Bronchial epithelial cell (primary cell): Measurements from ENCODE around the gene THOC1. TPM values are rescaled to one million over a fixed set of nuclear protein-coding genes. Genes with fewer than 3 reads are reported as not detected.

ENCODE experiments used
- DNase-seq: peaks from one replicate; pipeline ENCODE4 v3.0.0-alpha.2; 2010; ENCODE audit warnings: low read depth
- FAIRE-seq: peaks from 2 replicates; lab custom pipeline; 2011; peaks lifted over from hg19 to GRCh38; lab: Jason Lieb, UNC
- H3K27me3 ChIP-seq: 2 replicates; pipeline ENCODE4 v1.5.1; 2011; ENCODE audit warnings: low read length; ENCODE audit not compliant: control insufficient read depth, insufficient read depth
- H3K36me3 ChIP-seq: 2 replicates; pipeline ENCODE4 v1.5.1; 2011; ENCODE audit warnings: low read length; ENCODE audit not compliant: control insufficient read depth, insufficient read depth
- H3K4me3 ChIP-seq: 2 replicates; pipeline ENCODE4 v1.5.1; 2011; ENCODE audit warnings: mild to moderate bottlenecking, low read depth, low read length, control low read depth
- total RNA-seq: library from RNA; depleted of rRNA; stranded (reverse); fragments of >200 nt; gene quantifications from 2 replicates; pipeline ENCODE4 v1.2.1, GENCODE V29; 2014
- TF ChIP-seq, protein P1 (sequence below): IDR thresholded peaks from 2 replicates; pipeline ENCODE4 v1.5.1; 2011; ENCODE audit warnings: mild to moderate bottlenecking, moderate library complexity, low read length, control low read depth, inconsistent platforms; ENCODE audit not compliant: insufficient read depth, severe bottlenecking

The THOC1 gene
- total RNA-seq, 1 donor from 2014 or later, result 32.1 TPM

DNA sequence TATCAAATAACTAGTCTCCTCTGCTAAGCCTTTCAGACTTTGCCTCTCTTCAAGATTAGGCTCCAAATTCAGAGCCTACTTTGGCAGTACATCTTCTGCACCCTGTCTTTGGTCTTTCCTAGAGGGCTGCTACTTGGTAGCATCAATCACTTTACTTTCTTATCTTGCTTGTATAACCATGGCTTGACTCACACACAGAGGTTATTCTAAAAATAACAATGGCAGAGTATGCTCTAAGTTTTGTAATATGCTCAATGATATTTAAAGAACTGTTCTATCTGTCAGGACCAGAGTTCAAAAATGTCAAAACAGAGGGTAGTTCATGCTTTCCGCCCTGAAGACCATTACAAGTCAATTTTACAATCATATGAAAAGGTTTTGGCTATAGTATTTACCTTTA is 27.7 kb downstream of the THOC1 start:
- FAIRE-seq (no peak), DNase-seq (no peak)
- Histone ChIP-seq H3K36me3 (no peaks in the 10 kb centered on the region), H3K27me3 (no peaks in the 10 kb centered on the region), H3K4me3 (no peak overlapping the region)
- TF ChIP-seq, protein P1, sequence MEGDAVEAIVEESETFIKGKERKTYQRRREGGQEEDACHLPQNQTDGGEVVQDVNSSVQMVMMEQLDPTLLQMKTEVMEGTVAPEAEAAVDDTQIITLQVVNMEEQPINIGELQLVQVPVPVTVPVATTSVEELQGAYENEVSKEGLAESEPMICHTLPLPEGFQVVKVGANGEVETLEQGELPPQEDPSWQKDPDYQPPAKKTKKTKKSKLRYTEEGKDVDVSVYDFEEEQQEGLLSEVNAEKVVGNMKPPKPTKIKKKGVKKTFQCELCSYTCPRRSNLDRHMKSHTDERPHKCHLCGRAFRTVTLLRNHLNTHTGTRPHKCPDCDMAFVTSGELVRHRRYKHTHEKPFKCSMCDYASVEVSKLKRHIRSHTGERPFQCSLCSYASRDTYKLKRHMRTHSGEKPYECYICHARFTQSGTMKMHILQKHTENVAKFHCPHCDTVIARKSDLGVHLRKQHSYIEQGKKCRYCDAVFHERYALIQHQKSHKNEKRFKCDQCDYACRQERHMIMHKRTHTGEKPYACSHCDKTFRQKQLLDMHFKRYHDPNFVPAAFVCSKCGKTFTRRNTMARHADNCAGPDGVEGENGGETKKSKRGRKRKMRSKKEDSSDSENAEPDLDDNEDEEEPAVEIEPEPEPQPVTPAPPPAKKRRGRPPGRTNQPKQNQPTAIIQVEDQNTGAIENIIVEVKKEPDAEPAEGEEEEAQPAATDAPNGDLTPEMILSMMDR, result no peak

DNA sequence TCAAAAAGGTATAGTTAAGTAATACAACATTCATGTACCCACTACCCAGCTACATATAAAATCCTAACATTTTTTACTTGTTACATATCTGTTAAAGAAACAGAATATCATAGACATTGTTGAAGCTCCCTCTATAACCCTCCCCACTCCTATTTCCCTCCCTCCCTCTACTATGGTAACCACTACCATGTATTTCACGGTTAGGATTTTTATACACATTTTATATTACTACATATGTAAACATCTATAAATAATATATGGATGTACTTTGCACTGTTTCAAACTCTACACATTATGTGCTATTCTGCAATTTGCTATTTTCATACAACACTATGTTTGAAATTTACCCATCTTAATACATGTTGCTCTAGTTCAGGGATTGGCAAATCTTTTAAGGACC is 36.3 kb downstream of the THOC1 start:
- Histone ChIP-seq H3K27me3 (no peaks in the 10 kb centered on the region), H3K36me3 (no peaks in the 10 kb centered on the region), H3K4me3 (no peak overlapping the region)
- DNase-seq, result no peak
- no peak for FAIRE-seq
- TF ChIP-seq, protein P1, result no peak

DNA sequence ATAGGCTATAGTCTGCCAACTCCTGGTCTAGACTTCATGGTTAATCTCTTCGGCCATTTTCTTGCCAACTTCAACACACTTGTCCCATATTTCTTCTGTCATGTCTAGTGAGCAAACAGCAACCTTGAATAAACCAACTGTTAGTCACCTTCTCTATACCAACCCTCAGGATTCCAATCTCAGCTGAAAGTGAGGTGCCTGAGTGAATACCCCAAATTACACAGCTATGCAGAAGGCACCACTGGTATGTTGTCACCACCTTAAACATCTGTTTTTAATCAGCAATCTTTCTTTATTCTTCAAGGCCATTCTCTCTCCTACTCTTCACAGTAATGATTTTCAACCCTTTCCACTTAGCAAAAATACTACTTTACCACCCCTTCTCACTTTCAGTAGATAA is 39.3 kb downstream of the THOC1 start:
- FAIRE-seq, result no peak
- no peak for DNase-seq
- no peaks in the 10 kb centered on the region for H3K27me3 ChIP-seq
- peaks cover 2% of the 10 kb centered on the region for H3K36me3 ChIP-seq
- TF ChIP-seq, protein P1, result no peak
- H3K4me3 ChIP-seq, result no peak overlapping the region

DNA sequence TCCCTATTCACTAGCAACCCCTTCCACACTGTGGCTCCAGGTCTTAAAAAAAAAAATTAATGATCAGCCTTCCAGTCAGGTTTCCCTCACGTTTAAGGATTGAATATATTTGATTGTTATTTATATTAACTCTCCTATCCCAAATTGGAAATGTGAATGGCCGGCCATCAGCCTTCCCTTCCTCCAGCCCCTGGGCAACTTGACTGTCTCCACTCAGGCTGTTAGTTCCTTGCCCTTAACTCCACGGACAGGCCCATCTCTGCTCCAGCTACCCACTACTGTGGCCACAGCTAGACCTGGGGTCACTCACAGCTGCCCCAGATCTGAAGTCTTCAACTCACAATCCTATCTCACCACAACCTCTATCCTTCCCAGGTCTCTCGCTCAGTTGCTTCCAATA is 39.9 kb downstream of the THOC1 start:
- no peak overlapping the region for H3K4me3 ChIP-seq
- no peak for DNase-seq

DNA sequence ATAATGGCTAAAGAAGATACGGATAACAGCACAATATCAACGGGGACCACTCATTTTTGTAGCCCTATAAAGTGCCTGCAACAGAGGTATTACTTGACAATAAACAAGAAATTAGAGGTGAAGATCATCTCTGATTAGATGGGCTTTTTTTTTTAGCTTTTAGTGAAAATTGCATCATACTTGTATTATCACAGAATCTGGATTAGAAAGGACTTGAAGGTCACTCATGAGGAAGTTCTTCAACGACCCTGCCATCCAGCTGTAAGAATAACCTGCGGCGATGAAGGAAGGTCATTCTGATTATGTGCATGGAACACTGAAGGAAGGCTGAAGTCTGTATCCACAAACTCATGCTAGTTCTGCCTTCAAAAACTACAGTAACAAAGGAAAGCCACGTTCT is 40.5 kb downstream of the THOC1 start:
- H3K4me3 ChIP-seq, result no peak overlapping the region
- H3K36me3 ChIP-seq, result peaks cover 3% of the 10 kb centered on the region
- TF ChIP-seq, protein P1, result no peak
- DNase-seq, result no peak
- H3K27me3 ChIP-seq, result no peaks in the 10 kb centered on the region
- no peak for FAIRE-seq

More for the DNA sequence above, 39.9 kb downstream of the THOC1 start:
- TF ChIP-seq, protein P1, result no peak
- Histone ChIP-seq H3K36me3 (peaks cover 3% of the 10 kb centered on the region), H3K27me3 (no peaks in the 10 kb centered on the region)
- no peak for FAIRE-seq

DNA sequence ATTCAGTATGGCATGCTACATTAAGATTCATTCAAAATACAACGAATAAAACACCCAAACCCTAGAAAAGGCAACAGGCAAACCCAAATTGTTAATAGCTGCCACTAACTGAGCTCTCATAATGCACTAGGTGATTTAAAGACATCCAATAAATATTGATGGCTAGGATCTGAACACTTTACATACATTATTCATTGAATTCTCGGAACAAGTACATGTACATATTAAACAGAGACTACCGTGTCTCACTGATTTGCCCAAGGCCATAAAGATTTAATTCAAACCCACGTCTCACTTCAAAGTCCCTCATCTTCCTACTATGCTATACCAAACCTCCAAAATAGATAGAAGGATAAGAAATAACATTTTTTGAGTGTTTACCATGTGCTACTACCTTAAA is 42.1 kb downstream of the THOC1 start:
- no peaks in the 10 kb centered on the region for H3K27me3 ChIP-seq
- H3K4me3 ChIP-seq, result no peak overlapping the region
- TF ChIP-seq, protein P1, result no peak
- H3K36me3 ChIP-seq, result peaks cover 3% of the 10 kb centered on the region
- no peak for FAIRE-seq
- no peak for DNase-seq
